H9 (cell line): ENCODE results near the gene RAB15. TPM values are rescaled to one million over a fixed set of nuclear protein-coding genes. Genes with fewer than 3 reads are reported as not detected.
A peak's percentile ranks its signal among the peaks of the same experiment; 100 is the strongest.

ENCODE experiments used
- DNase-seq: peaks from one replicate; pipeline ENCODE4 v3.0.0-alpha.2; 2017
- H2AFZ ChIP-seq: one replicate; pipeline ENCODE4 v1.6.1; 2013; ENCODE audit warnings: mild to moderate bottlenecking, low read length, control low read depth, moderate library complexity
- H2AK5ac ChIP-seq: 2 replicates; pipeline ENCODE4 v1.6.1; 2013; ENCODE audit warnings: low read length, control low read depth, mixed read lengths; ENCODE audit not compliant: insufficient read length
- H2BK120ac ChIP-seq: one replicate; pipeline ENCODE4 v1.6.1; 2013; ENCODE audit warnings: low read depth, mild to moderate bottlenecking, low read length, control low read depth, inconsistent platforms; ENCODE audit not compliant: poor library complexity, severe bottlenecking
- H2BK12ac ChIP-seq: 2 replicates; pipeline ENCODE4 v1.6.1; 2013; ENCODE audit warnings: low read length, control low read depth, mixed read lengths, low read depth; ENCODE audit not compliant: insufficient read length
- H2BK15ac ChIP-seq: 2 replicates; pipeline ENCODE4 v1.6.1; 2013; ENCODE audit warnings: low read depth, low read length, control low read depth
- H2BK20ac ChIP-seq: one replicate; pipeline ENCODE4 v1.6.1; 2013; ENCODE audit warnings: low read depth, mild to moderate bottlenecking, low read length, control low read depth, inconsistent platforms; ENCODE audit not compliant: poor library complexity, severe bottlenecking
- H2BK5ac ChIP-seq: 2 replicates; pipeline ENCODE4 v1.6.1; 2013; ENCODE audit warnings: low read length, control low read depth, mixed read lengths; ENCODE audit not compliant: insufficient read length
- H3K14ac ChIP-seq: 2 replicates; pipeline ENCODE4 v1.6.1; 2013; ENCODE audit warnings: low read length, control low read depth; ENCODE audit not compliant: insufficient read depth
- H3K18ac ChIP-seq: 2 replicates; pipeline ENCODE4 v1.6.1; 2013; ENCODE audit warnings: low read depth, mild to moderate bottlenecking, mixed read lengths, low read length, control low read depth; ENCODE audit not compliant: insufficient read length
- H3K23ac ChIP-seq: 2 replicates; pipeline ENCODE4 v1.6.1; 2013; ENCODE audit warnings: low read length, control low read depth, mixed read lengths, low read depth; ENCODE audit not compliant: insufficient read length
- H3K23me2 ChIP-seq: 2 replicates; pipeline ENCODE4 v1.6.1; 2013; ENCODE audit warnings: low read depth, mild to moderate bottlenecking, mixed read lengths, low read length, control low read depth; ENCODE audit not compliant: insufficient read length, poor library complexity, severe bottlenecking
- H3K27ac ChIP-seq: 2 replicates; pipeline ENCODE4 v1.5.1; 2013; ENCODE audit warnings: low read length, control low read depth, mixed read lengths, low read depth; ENCODE audit not compliant: insufficient read length
- H3K27me3 ChIP-seq: 2 replicates; pipeline ENCODE4 v1.6.1; 2013; ENCODE audit warnings: low read length, control low read depth, inconsistent platforms; ENCODE audit not compliant: insufficient read depth
- H3K4ac ChIP-seq: 2 replicates; pipeline ENCODE4 v1.6.1; 2013; ENCODE audit warnings: low read depth, mild to moderate bottlenecking, control low read depth, inconsistent platforms, low read length, moderate library complexity
- H3K4me1 ChIP-seq: 2 replicates; pipeline ENCODE4 v1.6.1; 2013; ENCODE audit warnings: low read length, control low read depth, inconsistent platforms; ENCODE audit not compliant: insufficient read depth
- H3K4me2 ChIP-seq: 2 replicates; pipeline ENCODE4 v1.6.1; 2013; ENCODE audit warnings: low read length, control low read depth, mixed read lengths; ENCODE audit not compliant: insufficient read length, insufficient read depth
- H3K56ac ChIP-seq: 2 replicates; pipeline ENCODE4 v1.6.1; 2013; ENCODE audit warnings: low read depth, mild to moderate bottlenecking, mixed read lengths, low read length, control low read depth; ENCODE audit not compliant: insufficient read length
- H3K79me1 ChIP-seq: 2 replicates; pipeline ENCODE4 v1.6.1; 2013; ENCODE audit warnings: low read depth, mild to moderate bottlenecking, moderate library complexity, low read length, control low read depth, inconsistent platforms; ENCODE audit not compliant: insufficient read depth, poor library complexity, severe bottlenecking
- H3K79me2 ChIP-seq: 2 replicates; pipeline ENCODE4 v1.6.1; 2013; ENCODE audit warnings: low read length, control low read depth, inconsistent platforms; ENCODE audit not compliant: insufficient read depth
- H3K9ac ChIP-seq: 2 replicates; pipeline ENCODE4 v1.6.1; 2013; ENCODE audit warnings: low read length, control low read depth, mixed read lengths; ENCODE audit not compliant: insufficient read length; ENCODE audit errors: extremely low read depth
- H3K9me3 ChIP-seq: one replicate; pipeline ENCODE4 v1.6.1; 2013; ENCODE audit warnings: low read depth, low read length, inconsistent platforms; ENCODE audit not compliant: control insufficient read depth
- H3T11ph ChIP-seq: one replicate; pipeline ENCODE4 v1.6.1; 2013; ENCODE audit warnings: mild to moderate bottlenecking, low read length, control low read depth, inconsistent platforms
- H4K20me1 ChIP-seq: one replicate; pipeline ENCODE4 v1.6.1; 2013; ENCODE audit not compliant: control insufficient read depth, insufficient read length, insufficient read depth
- H4K5ac ChIP-seq: 2 replicates; pipeline ENCODE4 v1.6.1; 2013; ENCODE audit warnings: low read depth, mild to moderate bottlenecking, mixed read lengths, low read length, control low read depth; ENCODE audit not compliant: insufficient read length
- H4K8ac ChIP-seq: replicated peaks from 2 replicates; pipeline ENCODE4 v1.6.1; 2013; ENCODE audit warnings: low read length, control low read depth, mixed read lengths, low read depth; ENCODE audit not compliant: insufficient read length
- H4K91ac ChIP-seq: 2 replicates; pipeline ENCODE4 v1.6.1; 2013; ENCODE audit warnings: low read depth, mild to moderate bottlenecking, moderate library complexity, mixed read lengths, low read length, control low read depth; ENCODE audit not compliant: insufficient read length
- H3K27ac Mint-ChIP-seq, 3 experiments: 2 replicates in 2 of 3; 3 replicates in 1 of 3; pipeline ENCODE4 v1.8.0; 2020 to 2021; ENCODE audit warnings: mixed read lengths in 3 of 3, mild to moderate bottlenecking in 1 of 3, moderate library complexity in 1 of 3
- H3K27me3 Mint-ChIP-seq: 2 replicates; pipeline ENCODE4 v1.8.0; 2021; ENCODE audit warnings: low read depth, mild to moderate bottlenecking, moderate library complexity, mixed read lengths
- H3K36me3 Mint-ChIP-seq, 3 experiments: 2 replicates in 2 of 3; 3 replicates in 1 of 3; pipeline ENCODE4 v1.8.0; 2020 to 2021; ENCODE audit warnings: low read depth in 3 of 3, mixed read lengths in 3 of 3; ENCODE audit not compliant: insufficient read depth in 1 of 3
- H3K4me1 Mint-ChIP-seq, 2 experiments: 2 replicates each; pipeline ENCODE4 v1.8.0; 2020; ENCODE audit warnings: mixed read lengths in 2 of 2
- H3K4me3 Mint-ChIP-seq, 2 experiments: 2 replicates in 1 of 2; 3 replicates in 1 of 2; pipeline ENCODE4 v1.8.0; 2020 to 2021; ENCODE audit warnings: mild to moderate bottlenecking in 2 of 2, mixed read lengths in 2 of 2, moderate library complexity in 1 of 2
- H3K9me3 Mint-ChIP-seq, 2 experiments: 2 replicates in 1 of 2; 3 replicates in 1 of 2; pipeline ENCODE4 v1.8.0; 2020; ENCODE audit warnings: mild to moderate bottlenecking in 2 of 2, mixed read lengths in 2 of 2, moderate library complexity in 1 of 2
- WGBS: extraction: QIAGEN DNeasy Blood & Tissue Kit; methylation state at CpG from one replicate; pipeline ENCODE4 v1.1.7; 2013; ENCODE audit warnings: missing lambda C conversion rate, low lambda C conversion rate, mixed read lengths; ENCODE audit not compliant: insufficient read length; ENCODE audit errors: extremely low coverage; 5-methylcytosine and 5-hydroxymethylcytosine counted together
- total RNA-seq: library from RNA; stranded (reverse); gene quantifications from 2 replicates; pipeline ENCODE4 v1.2.1, GENCODE V29; 2021
- TF ChIP-seq, protein P1 (sequence below): fragments of 200-600 bp; sonication (generic); conservative IDR thresholded peaks from 3 replicates; pipeline ENCODE4 v1.8.0; 2021; ENCODE audit warnings: antibody characterized with exemption, mild to moderate bottlenecking

Gene RAB15
- total RNA-seq, 1 experiment from 2014 or later, result 54.3 TPM

- Histone ChIP-seq H2BK120ac (no peak overlapping the region), H3K23ac (no peak overlapping the region), H3K27me3 (no peaks in the 10 kb centered on the region), H2BK12ac (no peak overlapping the region), H3K9ac (no peak overlapping the region), H3T11ph (no peak overlapping the region), H2BK15ac (no peak overlapping the region), H3K56ac (no peak overlapping the region), H4K20me1 (no peaks in the 10 kb centered on the region), H2BK5ac (no peak overlapping the region), H3K14ac (no peak overlapping the region), H3K27ac (no peak overlapping the region), H3K79me1 (no peaks in the 10 kb centered on the region), H3K4me2 (no peak overlapping the region), H4K91ac (no peak overlapping the region), H3K4ac (no peak overlapping the region), H3K79me2 (no peaks in the 10 kb centered on the region), H3K23me2 (no peaks in the 10 kb centered on the region), H3K9me3 (no peaks in the 10 kb centered on the region), H2BK20ac (no peak overlapping the region), H3K18ac (no peak overlapping the region), H2AK5ac (no peak overlapping the region), H4K8ac (no peak overlapping the region), H2AFZ (no peak overlapping the region), H3K4me1 (peaks cover 10% of the 10 kb centered on the region), H4K5ac (no peak overlapping the region)
- TF ChIP-seq, protein P1, sequence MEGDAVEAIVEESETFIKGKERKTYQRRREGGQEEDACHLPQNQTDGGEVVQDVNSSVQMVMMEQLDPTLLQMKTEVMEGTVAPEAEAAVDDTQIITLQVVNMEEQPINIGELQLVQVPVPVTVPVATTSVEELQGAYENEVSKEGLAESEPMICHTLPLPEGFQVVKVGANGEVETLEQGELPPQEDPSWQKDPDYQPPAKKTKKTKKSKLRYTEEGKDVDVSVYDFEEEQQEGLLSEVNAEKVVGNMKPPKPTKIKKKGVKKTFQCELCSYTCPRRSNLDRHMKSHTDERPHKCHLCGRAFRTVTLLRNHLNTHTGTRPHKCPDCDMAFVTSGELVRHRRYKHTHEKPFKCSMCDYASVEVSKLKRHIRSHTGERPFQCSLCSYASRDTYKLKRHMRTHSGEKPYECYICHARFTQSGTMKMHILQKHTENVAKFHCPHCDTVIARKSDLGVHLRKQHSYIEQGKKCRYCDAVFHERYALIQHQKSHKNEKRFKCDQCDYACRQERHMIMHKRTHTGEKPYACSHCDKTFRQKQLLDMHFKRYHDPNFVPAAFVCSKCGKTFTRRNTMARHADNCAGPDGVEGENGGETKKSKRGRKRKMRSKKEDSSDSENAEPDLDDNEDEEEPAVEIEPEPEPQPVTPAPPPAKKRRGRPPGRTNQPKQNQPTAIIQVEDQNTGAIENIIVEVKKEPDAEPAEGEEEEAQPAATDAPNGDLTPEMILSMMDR, result no peak
- no peaks in the 10 kb centered on the region for H3K27me3 Mint-ChIP-seq
- no peak overlapping the region for H3K4me3 Mint-ChIP-seq
- WGBS, result 100% methylated on average over 1 of the region's 6 CpGs
- no peaks in the 10 kb centered on the region for H3K9me3 Mint-ChIP-seq
- H3K27ac Mint-ChIP-seq, result peak overlapping the region in 2 of 3 experiments; percentile 3 to 18; a peak in 2 of 7 replicates
- H3K4me1 Mint-ChIP-seq, result peaks cover 26 to 36% of the 10 kb centered on the region in 2 experiments
- no peak for DNase-seq
- H3K36me3 Mint-ChIP-seq, result peaks cover 0 to 12% (median 0%) of the 10 kb centered on the region in 3 experiments; a peak in 1 of 7 replicates
Observed at GRCh38 chr14:65002586-65003210, 30.6 kb upstream of the RAB15 start.
